ENCODE measurements around the gene P4HA1.

- TF ChIP-seq POLR2A (IDR thresholded peaks at IDR 0.05; ENCODE audit: low read depth, low read length), result no peak
- no peak for TF ChIP-seq POLR2AphosphoS5 (IDR thresholded peaks at IDR 0.05; ENCODE audit: low read depth, low read length)
- TF ChIP-seq SPI1 (IDR thresholded peaks at IDR 0.05; ENCODE audit: low read depth, low read length), result no peak
- TF ChIP-seq TAF1 (IDR thresholded peaks at IDR 0.05; ENCODE audit: low read depth, low read length), result no peak
- no peak for TF ChIP-seq POU2F2 (IDR thresholded peaks at IDR 0.05; ENCODE audit: low read depth, low read length)
- TF ChIP-seq PAX5 (IDR thresholded peaks at IDR 0.05; ENCODE audit: insufficient read depth, low read length, severe bottlenecking), result no peak
Measured at GRCh38 chr10:73119457-73119856, 22.8 kb upstream of the P4HA1 start.
